ENCODE results near the gene EEPD1. TPM values are rescaled to one million over a fixed set of nuclear protein-coding genes. Genes with fewer than 3 reads are reported as not detected.

Gene EEPD1
- total and polyA plus RNA-seq, 9 donors: 5.6 to 16.6 (median 11.5) TPM

- H3K9me3 ChIP-seq: no peaks in the 10 kb centered on the region
- no peaks in the 10 kb centered on the region for H3K27me3 ChIP-seq
- H3K36me3 ChIP-seq: no peaks in the 10 kb centered on the region
- no peak for DNase-seq
- 31 to 50% (median 47%) methylated on average over 6 of the region's 6 CpGs for WGBS, 3 donors
- intact Hi-C loops (cut with DNase I): no loop called here
- TF ChIP-seq EP300 (IDR thresholded peaks at IDR 0.05): no peak
- TF ChIP-seq CTCF (IDR thresholded peaks at IDR 0.05): no peak
- no peak for TF ChIP-seq POLR2A (IDR thresholded peaks at IDR 0.05)
- peaks cover 11% of the 10 kb centered on the region for H3K4me1 ChIP-seq (ENCODE audit: insufficient read depth)
- H3K4me3 ChIP-seq: no peak overlapping the region
- H3K27ac ChIP-seq: peak overlapping the region in 1 of 2 donors; percentile 47
These were observed 151.0 kb downstream of the EEPD1 start for GRCh38 chr7:36304099-36304425.

GRCh38 chr7:36305226-36305625, 152.2 kb downstream of the EEPD1 start:
- H3K4me3 ChIP-seq: no peak overlapping the region
- WGBS, 3 donors: 96 to 99% (median 97%) methylated on average over 18 of the region's 18 CpGs
- DNase-seq: peak in 1 of 5 donors; percentile 20
- no peak overlapping the region for H3K27ac ChIP-seq
- TF ChIP-seq CTCF (IDR thresholded peaks at IDR 0.05) (no peak), EP300 (IDR thresholded peaks at IDR 0.05) (no peak), POLR2A (IDR thresholded peaks at IDR 0.05) (no peak)
- no peaks in the 10 kb centered on the region for H3K36me3 ChIP-seq
- intact Hi-C loops (cut with DNase I): loop anchor here in 1 of 4 donors (5.0 kb wide), 1 partner anchor 1268 kb away; the partner anchor contains the start of gene DPY19L1
- H3K9me3 ChIP-seq: no peaks in the 10 kb centered on the region
- H3K4me1 ChIP-seq (ENCODE audit: insufficient read depth): peaks cover 11% of the 10 kb centered on the region
- no peaks in the 10 kb centered on the region for H3K27me3 ChIP-seq

DNA sequence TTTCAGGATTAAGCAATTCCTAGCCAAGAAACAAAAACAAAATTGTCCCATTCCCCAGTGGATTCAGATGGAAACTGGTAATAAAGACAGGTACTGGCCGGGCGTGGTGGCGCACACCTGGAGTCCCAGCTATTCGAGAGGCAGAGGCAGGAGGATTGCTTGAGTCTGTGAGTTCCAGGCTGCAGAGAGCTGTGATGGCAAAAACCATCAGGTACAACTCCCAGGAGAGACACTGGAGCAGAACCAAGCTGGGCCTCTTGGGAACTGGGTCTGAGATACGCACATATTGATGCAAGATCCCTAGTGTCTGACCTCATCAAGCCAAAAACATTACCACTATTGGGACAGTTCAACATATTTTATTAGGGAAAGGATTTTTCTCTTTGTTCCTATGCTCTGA, 152.6 kb downstream of the EEPD1 start:
- intact Hi-C loops (cut with DNase I): loop anchor here in 1 of 4 donors (5.0 kb wide), 1 partner anchor 1268 kb away; the partner anchor contains the start of gene DPY19L1
- DNase-seq: peak in 1 of 5 donors; percentile 14
- Histone ChIP-seq H3K4me3 (no peak overlapping the region), H3K4me1 (ENCODE audit: insufficient read depth) (peaks cover 11% of the 10 kb centered on the region), H3K27ac (no peak overlapping the region), H3K9me3 (no peaks in the 10 kb centered on the region), H3K27me3 (no peaks in the 10 kb centered on the region), H3K36me3 (no peaks in the 10 kb centered on the region)
- TF ChIP-seq CTCF (IDR thresholded peaks at IDR 0.05): no peak
- 95 to 100% (median 97%) methylated on average over 5 of the region's 5 CpGs for WGBS, 3 donors

- no peak overlapping the region for H3K4me3 ChIP-seq
- H3K4me1 ChIP-seq (ENCODE audit: insufficient read depth): peaks cover 11% of the 10 kb centered on the region
- no peaks in the 10 kb centered on the region for H3K9me3 ChIP-seq
- TF ChIP-seq CTCF (IDR thresholded peaks at IDR 0.05) (no peak), POLR2A (IDR thresholded peaks at IDR 0.05) (no peak), EP300 (IDR thresholded peaks at IDR 0.05) (no peak)
- H3K36me3 ChIP-seq: no peaks in the 10 kb centered on the region
- 59 to 76% (median 72%) methylated on average over 5 of the region's 5 CpGs for WGBS, 3 donors
- intact Hi-C loops (cut with DNase I): loop anchor here in 1 of 4 donors (5.0 kb wide), 1 partner anchor 1269 kb away; the partner anchor contains the start of gene DPY19L1
- DNase-seq: no peak
- no peaks in the 10 kb centered on the region for H3K27me3 ChIP-seq
- no peak overlapping the region for H3K27ac ChIP-seq
These were observed 153.2 kb downstream of the EEPD1 start for GRCh38 chr7:36306222-36306621.

Measured in ovary (tissue), 9 donors.